Nephron (organoid): ENCODE data around the gene SLC47A1.

ENCODE experiments used
- H3K27ac Mint-ChIP-seq, 3 experiments: 2 replicates each; pipeline ENCODE4 v1.8.0; 2020; ENCODE audit warnings: mixed read lengths in 3 of 3, mild to moderate bottlenecking in 2 of 3, moderate library complexity in 1 of 3
- H3K27me3 Mint-ChIP-seq: 2 replicates; pipeline ENCODE4 v1.8.0; 2021; ENCODE audit warnings: low read depth, mild to moderate bottlenecking, moderate library complexity, mixed read lengths
- H3K36me3 Mint-ChIP-seq: 2 replicates; pipeline ENCODE4 v1.8.0; 2020; ENCODE audit warnings: low read depth, mixed read lengths
- H3K4me1 Mint-ChIP-seq: 2 replicates; pipeline ENCODE4 v1.8.0; 2020; ENCODE audit warnings: mixed read lengths
- H3K4me3 Mint-ChIP-seq, 3 experiments: 2 replicates each; pipeline ENCODE4 v1.8.0; 2020; ENCODE audit warnings: mild to moderate bottlenecking in 3 of 3, mixed read lengths in 3 of 3, moderate library complexity in 2 of 3
- H3K9me3 Mint-ChIP-seq: 2 replicates; pipeline ENCODE4 v1.8.0; 2020; ENCODE audit warnings: mixed read lengths
- CTCF ChIP-seq, 3 experiments: fragments of 200-600 bp; sonication (generic); IDR thresholded peaks; one replicate each; pipeline ENCODE4 v1.5.0; 2021; ENCODE audit warnings: antibody characterized with exemption in 3 of 3; ENCODE audit not compliant: unreplicated experiment in 3 of 3

SLC47A1 gene

GRCh38 chr17:19570544-19571062 is 36.9 kb downstream of the SLC47A1 start:
- Mint-ChIP-seq H3K27me3 (peaks cover 8% of the 10 kb centered on the region), H3K9me3 (no peaks in the 10 kb centered on the region), H3K4me3 (no peak overlapping the region), H3K36me3 (no peaks in the 10 kb centered on the region), H3K27ac (no peak overlapping the region), H3K4me1 (no peaks in the 10 kb centered on the region)
- no peak for TF ChIP-seq CTCF (IDR thresholded peaks at IDR 0.05; ENCODE audit: unreplicated experiment in 3 of 3)

- Mint-ChIP-seq H3K27me3 (peaks cover 12% of the 10 kb centered on the region), H3K4me1 (no peaks in the 10 kb centered on the region)
Observed at GRCh38 chr17:19573075-19573474, 39.4 kb downstream of the SLC47A1 start.

GRCh38 chr17:19574956-19575355 is 41.3 kb downstream of the SLC47A1 start:
- no peaks in the 10 kb centered on the region for H3K4me1 Mint-ChIP-seq
- H3K9me3 Mint-ChIP-seq: no peaks in the 10 kb centered on the region
- peaks cover 17% of the 10 kb centered on the region for H3K27me3 Mint-ChIP-seq
- no peak overlapping the region for H3K27ac Mint-ChIP-seq
- no peaks in the 10 kb centered on the region for H3K36me3 Mint-ChIP-seq
- no peak for TF ChIP-seq CTCF (IDR thresholded peaks at IDR 0.05; ENCODE audit: unreplicated experiment in 3 of 3)
- H3K4me3 Mint-ChIP-seq: no peak overlapping the region

More at GRCh38 chr17:19573075-19573474, 39.4 kb downstream of the SLC47A1 start:
- H3K4me3 Mint-ChIP-seq: no peak overlapping the region
- no peak for TF ChIP-seq CTCF (IDR thresholded peaks at IDR 0.05; ENCODE audit: unreplicated experiment in 3 of 3)
- no peaks in the 10 kb centered on the region for H3K9me3 Mint-ChIP-seq
- H3K36me3 Mint-ChIP-seq: no peaks in the 10 kb centered on the region
- peak overlapping the region in 2 of 3 experiments; percentile 42 to 68 for H3K27ac Mint-ChIP-seq

GRCh38 chr17:19578545-19578944 is 44.9 kb downstream of the SLC47A1 start:
- TF ChIP-seq CTCF (IDR thresholded peaks at IDR 0.05; ENCODE audit: unreplicated experiment in 3 of 3): no peak
- Mint-ChIP-seq H3K4me1 (no peaks in the 10 kb centered on the region), H3K4me3 (peak overlapping the region; percentile 10 to 66 (median 61))

GRCh38 chr17:19579192-19579761 is 45.6 kb downstream of the SLC47A1 start:
- no peak overlapping the region for H3K27ac Mint-ChIP-seq
- H3K9me3 Mint-ChIP-seq: no peaks in the 10 kb centered on the region
- TF ChIP-seq CTCF (IDR thresholded peaks at IDR 0.05; ENCODE audit: unreplicated experiment in 3 of 3): no peak
- no peaks in the 10 kb centered on the region for H3K36me3 Mint-ChIP-seq
- H3K4me3 Mint-ChIP-seq: peak overlapping the region; percentile 42 to 75 (median 74)
- no peaks in the 10 kb centered on the region for H3K4me1 Mint-ChIP-seq
- peaks cover 36% of the 10 kb centered on the region for H3K27me3 Mint-ChIP-seq

More at GRCh38 chr17:19578545-19578944, 44.9 kb downstream of the SLC47A1 start:
- H3K9me3 Mint-ChIP-seq: no peaks in the 10 kb centered on the region
- H3K27me3 Mint-ChIP-seq: peaks cover 33% of the 10 kb centered on the region
- H3K27ac Mint-ChIP-seq: peak overlapping the region in 1 of 3 experiments; percentile 47
- H3K36me3 Mint-ChIP-seq: no peaks in the 10 kb centered on the region
